Activated naive CD4-positive, alpha-beta T cell treated with anti-CD3 and anti-CD28 coated beads, Interleukin-2, amount 10 ng/mL, durations not matched to agents 7 days and 5 days (primary cell): Measurements from ENCODE around the gene CNOT9.
"Not testable (repeated sequence)": the region's sequence is repeated elsewhere in the genome, so short reads cannot be mapped to it uniquely, and the experiment has no call there.

Experiments
- CTCF ChIA-PET: fragments of 350-600 bp; sonication (Branson Sonifier 250); formaldehyde crosslinking; loops from one replicate; lab custom pipeline; 2021; ENCODE audit warnings: antibody characterized with exemption; lab: Charles Lee
- DNase-seq: peaks from one replicate; pipeline ENCODE4 v3.0.0-alpha.2; 2020
- H3K27ac Mint-ChIP-seq: one replicate; pipeline ENCODE4 v1.8.0; 2021; ENCODE audit warnings: mild to moderate bottlenecking, moderate library complexity, mixed read lengths
- H3K27me3 Mint-ChIP-seq: one replicate; pipeline ENCODE4 v1.8.0; 2021; ENCODE audit warnings: mild to moderate bottlenecking, mixed read lengths
- H3K36me3 Mint-ChIP-seq: one replicate; pipeline ENCODE4 v1.8.0; 2021; ENCODE audit warnings: mixed read lengths
- H3K4me1 Mint-ChIP-seq: one replicate; pipeline ENCODE4 v1.8.0; 2021; ENCODE audit warnings: mixed read lengths
- H3K4me3 Mint-ChIP-seq: one replicate; pipeline ENCODE4 v1.8.0; 2021; ENCODE audit warnings: mild to moderate bottlenecking, moderate library complexity, mixed read lengths
- H3K9me3 Mint-ChIP-seq: one replicate; pipeline ENCODE4 v1.8.0; 2021; ENCODE audit warnings: mixed read lengths

CNOT9 gene, protein sequence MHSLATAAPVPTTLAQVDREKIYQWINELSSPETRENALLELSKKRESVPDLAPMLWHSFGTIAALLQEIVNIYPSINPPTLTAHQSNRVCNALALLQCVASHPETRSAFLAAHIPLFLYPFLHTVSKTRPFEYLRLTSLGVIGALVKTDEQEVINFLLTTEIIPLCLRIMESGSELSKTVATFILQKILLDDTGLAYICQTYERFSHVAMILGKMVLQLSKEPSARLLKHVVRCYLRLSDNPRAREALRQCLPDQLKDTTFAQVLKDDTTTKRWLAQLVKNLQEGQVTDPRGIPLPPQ

DNA sequence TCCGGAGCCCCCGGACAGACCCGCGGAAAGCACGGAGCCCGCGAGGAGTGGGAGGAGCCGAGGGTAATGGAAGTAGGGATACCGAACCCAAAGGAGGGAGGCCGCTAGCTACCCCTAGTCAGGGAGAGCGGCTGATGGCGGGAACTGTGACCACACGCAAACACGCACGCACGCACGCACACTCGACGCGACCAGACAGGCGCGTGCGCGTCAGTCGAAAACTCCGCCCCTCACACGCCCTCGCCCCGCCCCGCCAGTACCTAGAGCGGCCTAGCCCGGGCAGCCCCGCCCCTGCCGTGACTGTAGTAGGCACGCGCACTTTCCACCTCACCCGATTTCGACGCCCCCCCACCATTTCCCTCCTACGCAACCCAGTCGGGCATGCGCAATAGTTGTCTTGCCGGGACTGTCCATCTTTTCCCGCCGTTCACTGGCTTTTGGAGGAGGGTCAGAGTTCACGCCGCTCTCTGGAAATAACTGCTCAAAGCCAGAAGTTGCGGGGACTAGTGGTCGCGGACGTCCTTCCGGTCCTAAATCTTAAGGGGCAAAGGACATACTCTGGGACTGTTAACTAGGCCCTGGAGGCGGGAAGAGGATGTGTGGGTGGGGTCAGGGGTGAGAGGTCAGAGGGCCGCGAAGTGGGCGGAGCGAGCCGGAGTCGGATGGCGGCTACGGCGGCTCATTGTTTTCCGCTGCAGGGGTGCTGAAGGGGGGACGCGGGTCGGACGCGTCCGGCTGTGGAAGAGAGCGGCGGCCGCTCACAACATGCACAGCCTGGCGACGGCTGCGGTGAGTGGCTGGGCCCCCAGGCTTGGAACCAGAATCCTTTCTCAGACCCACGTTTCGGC lies at the start of gene CNOT9, which contains the start of gene USP37:
CNOT9 (plus strand) TSS at position 650 of the 848 bp plus-strand sequence; CDS start at position 766, 116 bp downstream.
USP37 (minus strand) TSS at position 162 of the 848 bp plus-strand sequence. CDS start 9,698 bp downstream, outside the sequence.
- CTCF ChIA-PET: interaction anchor here (0.6 kb wide), 1 partner anchor 52 kb away, joined by 3 read pairs; no protein-coding TSS in a partner anchor
- H3K27me3 Mint-ChIP-seq: no peaks in the 10 kb centered on the region
- peak; percentile 100 for DNase-seq
- peak within 1 kb of the TSS; percentile 95 for H3K4me3 Mint-ChIP-seq
- H3K27ac Mint-ChIP-seq: peak within 1 kb of the TSS; percentile 99
- peaks cover 48% of the 10 kb centered on the region for H3K36me3 Mint-ChIP-seq
- H3K9me3 Mint-ChIP-seq: no peaks in the 10 kb centered on the region
- H3K4me1 Mint-ChIP-seq: peaks cover 62% of the 10 kb centered on the region

GRCh38 chr2:218518876-218519275 lies 49.8 kb upstream of the CNOT9 start:
- Mint-ChIP-seq H3K27me3 (no peaks in the 10 kb centered on the region), H3K27ac (no peak overlapping the region), H3K36me3 (peaks cover 27% of the 10 kb centered on the region), H3K4me1 (peaks cover 15% of the 10 kb centered on the region), H3K4me3 (no peak overlapping the region), H3K9me3 (peaks cover 3% of the 10 kb centered on the region)
- no peak for DNase-seq
- CTCF ChIA-PET: no interaction called here

DNA sequence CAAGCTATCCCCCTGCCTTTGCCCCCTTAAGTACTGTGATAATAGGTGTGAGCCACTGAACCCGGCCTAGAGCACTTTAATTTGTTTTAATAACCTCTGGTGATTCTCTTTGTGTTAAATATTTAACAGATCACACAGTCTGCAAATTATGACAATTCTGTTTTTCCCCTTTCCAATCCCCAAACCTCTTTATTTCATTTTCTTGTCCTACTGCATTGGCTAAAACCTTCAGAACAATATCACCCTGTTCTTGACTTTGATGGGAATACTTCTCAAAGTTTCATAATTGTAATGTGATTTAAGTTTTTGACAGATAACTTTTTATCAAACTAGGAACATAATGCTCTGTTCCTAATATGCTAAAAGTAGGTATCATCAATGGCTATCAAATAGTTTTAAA lies 45.0 kb upstream of the CNOT9 start:
- Mint-ChIP-seq H3K36me3 (peaks cover 54% of the 10 kb centered on the region), H3K27me3 (no peaks in the 10 kb centered on the region), H3K4me3 (no peak overlapping the region), H3K4me1 (peaks cover 1% of the 10 kb centered on the region), H3K9me3 (peaks cover 8% of the 10 kb centered on the region), H3K27ac (no peak overlapping the region)
- no peak for DNase-seq
- CTCF ChIA-PET: no interaction called here

DNA sequence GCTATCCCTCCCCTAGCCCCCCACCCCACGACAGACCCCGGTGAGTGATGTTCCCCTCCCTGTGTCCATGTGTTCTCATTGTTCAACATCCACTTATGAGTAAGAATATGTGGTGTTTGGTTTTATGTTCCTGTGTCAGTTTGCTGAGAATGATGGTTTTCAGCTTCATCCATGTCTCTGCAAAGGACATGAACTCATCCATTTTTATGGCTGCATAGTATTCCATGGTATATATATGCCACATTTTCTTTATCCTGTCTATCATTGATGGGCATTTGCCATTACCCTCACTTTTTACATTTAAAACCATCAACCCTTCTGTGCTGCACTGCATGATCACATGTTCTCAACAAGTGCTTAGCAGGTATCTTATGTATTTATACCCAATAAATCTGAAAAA lies 40.2 kb upstream of the CNOT9 start:
- not testable (repeated sequence) for DNase-seq, H3K9me3 Mint-ChIP-seq, H3K27me3 Mint-ChIP-seq, H3K27ac Mint-ChIP-seq, H3K4me3 Mint-ChIP-seq, H3K4me1 Mint-ChIP-seq
- peaks cover 72% of the 10 kb centered on the region for H3K36me3 Mint-ChIP-seq
- CTCF ChIA-PET: interaction anchor here (0.6 to 1.2 kb wide), 3 partner anchors 13 to 63 kb away, joined by 3 read pairs; no protein-coding TSS in a partner anchor

DNA sequence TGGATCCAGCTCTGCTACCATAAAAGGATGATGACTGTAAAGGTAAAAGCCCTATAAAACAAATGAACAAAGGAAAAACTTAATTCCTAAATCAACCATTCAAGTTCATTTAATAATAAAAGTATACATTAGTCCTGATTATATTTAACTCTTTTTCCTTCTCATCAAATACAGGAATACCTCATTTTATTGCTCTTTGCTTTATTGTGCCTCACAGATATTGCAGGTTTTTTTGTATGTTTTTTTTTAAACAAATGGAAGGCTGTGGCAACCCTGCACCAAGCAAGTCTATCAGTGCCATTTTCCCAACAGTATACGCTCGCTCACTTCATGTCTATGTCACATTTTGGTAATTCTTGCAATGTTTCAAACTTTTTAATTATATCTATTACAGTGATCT lies 38.6 kb upstream of the CNOT9 start:
- no peak overlapping the region for H3K27ac Mint-ChIP-seq
- H3K4me3 Mint-ChIP-seq: no peak overlapping the region
- no peaks in the 10 kb centered on the region for H3K4me1 Mint-ChIP-seq
- H3K36me3 Mint-ChIP-seq: peaks cover 62% of the 10 kb centered on the region
- peaks cover 5% of the 10 kb centered on the region for H3K9me3 Mint-ChIP-seq
- DNase-seq: no peak
- H3K27me3 Mint-ChIP-seq: no peaks in the 10 kb centered on the region
- CTCF ChIA-PET: interaction anchor here (0.8 kb wide), 1 partner anchor 13 kb away, joined by 3 read pairs; no protein-coding TSS in a partner anchor

DNA sequence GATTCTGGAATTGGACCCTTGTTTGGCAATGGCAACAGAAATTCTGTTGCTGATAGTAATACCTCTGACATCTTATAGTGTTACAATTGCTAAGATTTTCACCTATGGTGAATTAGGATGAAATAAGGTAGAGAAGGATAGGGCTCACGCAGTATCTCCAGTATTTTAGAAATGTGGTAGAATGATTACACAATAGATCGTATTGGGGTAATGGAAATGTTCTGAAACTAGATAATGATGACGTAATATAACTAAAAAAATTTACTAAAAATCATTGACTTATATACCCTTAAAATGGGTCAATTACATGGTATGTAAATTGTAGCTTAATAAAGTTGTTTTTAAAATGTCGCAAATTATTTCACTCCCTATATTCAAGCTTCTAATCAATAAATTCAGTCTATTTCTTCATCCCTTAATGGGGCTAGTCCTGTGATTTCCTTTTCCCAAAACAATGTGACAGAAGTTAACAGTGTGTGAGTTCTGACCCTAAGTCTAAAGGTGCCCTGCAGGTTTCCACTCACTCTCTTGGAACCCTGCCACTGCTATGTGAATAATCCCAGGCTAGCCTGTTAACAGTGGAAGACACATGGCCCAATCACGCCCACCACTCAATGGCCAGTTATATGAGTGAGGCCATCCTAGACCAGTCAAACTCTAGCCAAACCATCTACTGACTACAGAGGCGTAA lies 31.7 kb upstream of the CNOT9 start:
- no peak for DNase-seq
- Mint-ChIP-seq H3K4me3 (no peak overlapping the region), H3K4me1 (no peaks in the 10 kb centered on the region), H3K36me3 (peaks cover 38% of the 10 kb centered on the region), H3K27me3 (no peaks in the 10 kb centered on the region), H3K9me3 (no peaks in the 10 kb centered on the region), H3K27ac (no peak overlapping the region)
- CTCF ChIA-PET: no interaction called here

DNA sequence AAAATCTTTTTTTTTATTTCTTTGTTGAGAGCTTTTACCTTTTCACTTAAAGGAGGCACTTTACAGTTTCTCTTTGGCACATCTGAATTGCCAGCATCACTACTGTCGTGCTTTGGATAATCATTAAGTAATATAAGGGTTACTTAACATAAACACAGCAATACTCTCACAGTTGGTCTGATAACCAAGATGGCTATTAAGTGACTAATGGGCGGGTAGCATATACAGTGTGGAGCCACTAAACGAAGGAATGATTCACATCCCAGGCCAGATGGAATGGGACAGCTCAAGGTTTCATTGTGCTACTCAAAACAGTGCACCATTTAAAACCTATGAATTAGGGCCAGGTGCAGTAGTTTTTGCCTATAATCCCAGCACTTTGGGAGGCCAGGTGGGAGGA lies 28.6 kb upstream of the CNOT9 start:
- Mint-ChIP-seq H3K36me3 (peaks cover 37% of the 10 kb centered on the region), H3K4me1 (no peaks in the 10 kb centered on the region), H3K27me3 (no peaks in the 10 kb centered on the region), H3K27ac (no peak overlapping the region), H3K4me3 (no peak overlapping the region), H3K9me3 (no peaks in the 10 kb centered on the region)
- no peak for DNase-seq
- CTCF ChIA-PET: interaction anchor here (1.6 kb wide), 1 partner anchor 23 kb away, joined by 3 read pairs; no protein-coding TSS in a partner anchor

DNA sequence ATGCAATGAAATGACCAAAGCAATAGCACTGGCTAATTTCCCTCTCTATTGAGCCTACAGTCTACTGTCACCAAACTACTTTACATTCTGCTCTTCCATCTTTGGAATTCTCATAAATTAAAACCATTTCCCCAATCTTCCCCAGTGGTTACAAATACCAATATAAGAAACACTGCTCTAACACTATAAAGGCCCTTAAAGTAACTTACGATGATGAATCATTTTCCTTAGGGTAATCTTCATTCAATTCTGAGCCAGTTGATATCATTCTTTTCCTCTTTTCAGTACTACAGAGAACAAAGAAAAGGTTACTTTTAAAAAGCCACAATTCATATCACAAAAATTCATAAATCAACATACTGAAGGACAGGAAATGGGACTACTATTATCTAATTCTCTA lies 22.6 kb upstream of the CNOT9 start:
- Mint-ChIP-seq H3K27me3 (no peaks in the 10 kb centered on the region), H3K4me1 (no peaks in the 10 kb centered on the region), H3K4me3 (no peak overlapping the region), H3K36me3 (peaks cover 40% of the 10 kb centered on the region), H3K27ac (no peak overlapping the region), H3K9me3 (no peaks in the 10 kb centered on the region)
- DNase-seq: no peak
- CTCF ChIA-PET: no interaction called here

DNA sequence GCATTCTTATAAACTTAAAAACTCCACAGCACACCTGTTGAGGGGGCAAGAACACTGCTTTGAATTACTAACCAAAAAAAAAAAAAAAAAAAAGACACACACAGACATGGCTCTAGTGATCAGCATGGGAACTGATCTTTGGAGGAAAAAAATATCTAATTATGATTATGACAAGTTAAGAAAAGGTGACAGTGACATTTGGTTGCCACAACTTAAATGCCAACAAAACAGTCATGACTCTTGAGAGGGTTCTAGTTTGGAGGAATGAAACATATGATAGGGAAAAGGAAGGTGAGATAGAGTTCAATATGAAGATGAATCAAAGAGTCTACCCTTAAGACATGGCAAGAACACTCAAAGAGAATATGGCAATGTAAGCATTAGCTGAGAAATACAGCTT lies 21.1 kb upstream of the CNOT9 start:
- Mint-ChIP-seq H3K27ac (no peak overlapping the region), H3K9me3 (no peaks in the 10 kb centered on the region), H3K27me3 (no peaks in the 10 kb centered on the region), H3K4me1 (no peaks in the 10 kb centered on the region), H3K36me3 (peaks cover 39% of the 10 kb centered on the region), H3K4me3 (no peak overlapping the region)
- no peak for DNase-seq
- CTCF ChIA-PET: no interaction called here

GRCh38 chr2:218547978-218548377 lies 20.7 kb upstream of the CNOT9 start:
- Mint-ChIP-seq H3K36me3 (peaks cover 42% of the 10 kb centered on the region), H3K9me3 (no peaks in the 10 kb centered on the region), H3K27me3 (no peaks in the 10 kb centered on the region), H3K4me3 (no peak overlapping the region), H3K4me1 (no peaks in the 10 kb centered on the region), H3K27ac (no peak overlapping the region)
- no peak for DNase-seq
- CTCF ChIA-PET: no interaction called here

DNA sequence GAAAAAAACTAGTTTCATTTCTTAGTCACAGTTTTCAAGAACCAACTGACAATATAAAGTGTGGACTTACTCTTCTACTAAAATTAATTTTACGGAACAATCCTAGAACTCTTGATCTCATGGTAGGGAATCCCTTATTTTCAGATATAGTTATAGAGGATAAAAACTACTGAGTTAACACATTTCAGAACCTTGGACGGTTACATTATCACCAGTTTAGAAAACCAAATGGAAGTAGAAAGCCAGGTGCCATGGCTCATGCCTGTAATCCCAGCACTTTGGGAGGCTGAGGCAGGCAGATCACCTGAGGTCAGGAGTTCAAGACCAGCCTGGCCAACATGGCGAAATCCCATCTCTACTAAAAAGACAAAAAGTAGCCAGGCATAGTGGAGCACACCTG lies 14.4 kb upstream of the CNOT9 start:
- H3K36me3 Mint-ChIP-seq: peaks cover 49% of the 10 kb centered on the region
- H3K27me3 Mint-ChIP-seq, DNase-seq, H3K4me3 Mint-ChIP-seq, H3K27ac Mint-ChIP-seq, CTCF ChIA-PET, H3K4me1 Mint-ChIP-seq, H3K9me3 Mint-ChIP-seq: not testable (repeated sequence)

DNA sequence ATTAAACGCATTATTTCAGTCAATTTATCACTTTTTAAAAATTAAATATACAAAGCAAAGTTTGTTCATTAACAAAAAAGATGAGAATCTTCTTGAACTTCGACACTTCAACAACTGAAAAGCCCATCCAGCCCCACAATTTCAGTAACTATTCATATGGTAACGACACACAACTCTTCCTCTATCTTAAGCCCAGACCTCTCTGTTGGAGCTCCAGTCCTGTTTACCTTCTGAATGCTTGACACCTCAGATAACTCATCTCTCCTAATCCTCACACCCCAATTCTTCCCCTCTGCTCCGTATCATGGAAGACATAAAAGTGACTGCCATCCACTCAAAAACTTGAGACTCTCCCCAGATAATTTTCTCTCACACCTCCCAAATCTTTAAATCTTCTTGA lies 13.1 kb upstream of the CNOT9 start:
- Mint-ChIP-seq H3K4me3 (no peak overlapping the region), H3K9me3 (no peaks in the 10 kb centered on the region), H3K4me1 (peaks cover 4% of the 10 kb centered on the region), H3K27ac (no peak overlapping the region), H3K36me3 (peaks cover 55% of the 10 kb centered on the region), H3K27me3 (no peaks in the 10 kb centered on the region)
- no peak for DNase-seq
- CTCF ChIA-PET: no interaction called here

- no peak overlapping the region for H3K4me3 Mint-ChIP-seq
- DNase-seq: no peak
- H3K4me1 Mint-ChIP-seq: peaks cover 4% of the 10 kb centered on the region
- no peaks in the 10 kb centered on the region for H3K9me3 Mint-ChIP-seq
- H3K36me3 Mint-ChIP-seq: peaks cover 56% of the 10 kb centered on the region
- H3K27me3 Mint-ChIP-seq: no peaks in the 10 kb centered on the region
- CTCF ChIA-PET: interaction anchor here (0.6 kb wide), 1 partner anchor 940 kb away, joined by 3 read pairs; no protein-coding TSS in a partner anchor
- H3K27ac Mint-ChIP-seq: no peak overlapping the region
Measured at GRCh38 chr2:218557941-218558340, 10.7 kb upstream of the CNOT9 start.

DNA sequence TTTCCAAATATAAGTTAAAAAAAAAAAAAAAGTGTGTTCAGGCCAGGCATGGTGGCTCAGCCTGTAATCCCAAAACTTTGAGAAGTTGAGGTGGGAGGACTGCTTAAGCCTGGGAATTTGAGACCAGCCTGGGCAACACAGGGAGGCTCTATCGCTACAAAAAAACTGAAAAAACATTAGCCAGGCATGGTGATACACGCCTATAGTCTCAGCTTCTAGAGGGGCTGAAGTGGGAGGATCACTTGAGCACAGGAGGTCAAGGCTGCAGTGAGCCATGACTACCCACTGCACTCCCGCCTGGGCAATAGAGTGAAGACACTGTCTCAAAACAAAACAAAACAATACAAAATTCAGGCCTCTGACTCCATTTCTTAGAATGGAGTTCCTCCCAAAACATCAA lies 9.7 kb upstream of the CNOT9 start:
- Mint-ChIP-seq H3K4me3 (no peak overlapping the region), H3K9me3 (no peaks in the 10 kb centered on the region), H3K27ac (peak overlapping the region; percentile 40), H3K36me3 (peaks cover 53% of the 10 kb centered on the region), H3K27me3 (no peaks in the 10 kb centered on the region), H3K4me1 (peaks cover 15% of the 10 kb centered on the region)
- DNase-seq: no peak
- CTCF ChIA-PET: no interaction called here
